Amniotic epithelial cell (primary cell): ENCODE measurements around the gene LMBR1.

Experiments
- DNase-seq: peaks from one replicate; pipeline ENCODE4 v3.0.0-alpha.2; 2010; ENCODE audit warnings: low read depth

LMBR1 gene

DNA sequence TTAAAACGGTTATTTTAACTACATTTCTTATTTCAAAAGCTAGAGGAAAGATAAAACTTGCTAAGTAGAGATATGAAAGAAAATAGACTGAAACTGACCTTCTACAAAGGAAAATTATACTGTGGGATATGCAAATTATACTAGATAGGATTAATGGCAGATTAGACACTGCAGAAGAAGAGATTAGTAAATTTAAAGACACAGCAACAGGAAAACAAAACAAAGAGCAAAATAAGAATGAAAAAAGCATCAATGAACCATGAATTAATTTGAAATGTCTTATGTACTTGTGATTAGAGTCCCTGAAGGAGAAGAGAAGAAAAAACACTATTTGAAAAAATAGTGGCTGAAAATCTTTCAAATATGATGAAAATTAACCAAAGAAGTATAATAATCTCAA, 200.1 kb downstream of the LMBR1 start:
- no peak for DNase-seq

DNA sequence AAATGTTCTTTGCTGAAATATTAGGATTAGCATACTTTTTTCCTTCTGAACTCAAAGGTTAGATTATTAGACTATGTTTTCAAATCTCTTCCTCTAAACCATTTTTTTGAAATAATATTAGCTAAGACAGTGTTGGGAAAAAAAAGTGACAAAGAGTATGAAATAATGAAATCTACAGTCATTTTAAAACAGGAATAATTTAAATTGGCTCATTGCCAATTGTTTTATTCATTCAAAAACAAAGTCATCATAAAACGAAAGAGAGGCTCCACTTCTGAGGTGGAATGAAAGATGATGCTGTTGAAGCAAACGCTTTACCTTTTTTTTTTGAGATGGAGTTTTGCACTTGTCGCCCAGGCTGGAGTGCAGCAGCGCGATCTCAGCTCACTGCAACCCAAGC, 201.2 kb downstream of the LMBR1 start:
- DNase-seq: no peak

DNA sequence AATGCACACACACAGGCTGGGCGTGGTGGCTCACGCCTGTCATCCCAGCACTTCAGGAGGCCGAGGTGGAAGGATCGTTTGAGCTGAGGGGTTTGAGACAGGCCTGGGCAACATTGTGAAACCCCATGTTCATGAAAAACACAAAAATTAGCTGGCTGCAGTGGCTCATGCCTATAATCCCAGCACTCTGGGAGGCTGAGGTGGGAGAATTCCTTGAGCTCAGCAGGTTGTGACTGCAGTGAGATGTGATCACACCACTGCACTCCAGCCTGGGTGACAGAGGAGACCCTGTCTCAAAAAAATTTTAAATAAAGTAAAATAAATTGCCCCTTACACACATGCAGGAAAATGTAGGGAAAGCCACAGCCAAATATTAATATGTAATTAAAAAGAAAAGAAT, 208.3 kb downstream of the LMBR1 start:
- no peak for DNase-seq

DNA sequence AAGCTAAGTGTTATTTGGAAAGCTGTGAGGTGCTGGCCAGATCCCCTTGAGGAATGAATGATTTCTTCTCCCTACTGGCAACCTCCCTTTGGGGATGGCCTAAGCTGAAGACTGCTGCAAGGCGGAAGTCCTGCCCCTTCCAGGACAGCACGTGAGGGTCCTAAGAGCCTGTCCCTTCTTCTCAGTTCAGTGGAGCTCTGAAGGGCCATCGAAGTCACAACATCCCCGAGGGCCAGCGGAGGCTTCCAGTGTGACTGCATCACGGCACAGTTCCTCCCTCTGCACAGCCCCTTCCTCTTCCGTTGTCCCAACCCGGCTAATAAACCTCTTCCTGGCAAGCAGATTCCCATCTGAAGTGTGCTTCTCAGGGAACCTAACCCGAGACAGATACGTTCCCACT, 208.7 kb downstream of the LMBR1 start:
- DNase-seq: no peak

DNA sequence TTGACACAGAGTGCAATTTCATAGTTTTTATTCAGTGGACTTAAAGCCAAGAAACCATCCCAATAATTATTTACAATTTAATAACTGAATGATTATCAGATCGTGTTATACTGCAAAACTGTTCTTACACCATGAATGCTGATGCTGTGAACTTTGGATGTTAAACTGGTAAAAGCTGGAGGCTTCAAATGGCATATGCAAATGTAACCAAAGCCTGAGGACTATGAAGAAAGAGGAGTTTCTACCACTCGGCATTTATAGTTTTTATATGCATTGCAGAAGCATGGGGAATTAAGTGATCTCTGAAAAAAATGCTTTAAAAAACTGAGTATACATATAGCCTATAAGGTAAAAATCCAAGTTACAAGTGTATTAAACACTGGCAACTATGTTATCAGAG, 210.1 kb downstream of the LMBR1 start:
- no peak for DNase-seq

DNA sequence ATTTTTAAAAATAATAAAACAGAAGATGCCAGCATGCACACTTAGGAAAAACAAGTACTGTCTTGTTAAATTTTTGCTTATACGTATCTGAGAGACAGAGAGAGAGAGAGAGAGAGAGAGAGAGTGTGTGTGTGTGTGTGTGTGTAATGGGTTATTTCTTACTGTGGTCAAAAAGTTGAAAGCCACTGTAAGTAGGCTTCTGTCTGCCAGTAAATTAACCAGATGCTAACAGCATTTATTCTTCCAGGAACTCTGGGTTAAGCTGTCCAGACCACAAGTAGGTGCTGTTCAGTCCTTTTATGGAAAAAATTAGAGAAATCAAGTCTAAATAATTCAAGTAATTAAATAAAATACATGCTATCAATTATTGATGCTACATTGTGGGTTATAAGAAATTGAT, 212.7 kb downstream of the LMBR1 start:
- peak; percentile 60 for DNase-seq

DNA sequence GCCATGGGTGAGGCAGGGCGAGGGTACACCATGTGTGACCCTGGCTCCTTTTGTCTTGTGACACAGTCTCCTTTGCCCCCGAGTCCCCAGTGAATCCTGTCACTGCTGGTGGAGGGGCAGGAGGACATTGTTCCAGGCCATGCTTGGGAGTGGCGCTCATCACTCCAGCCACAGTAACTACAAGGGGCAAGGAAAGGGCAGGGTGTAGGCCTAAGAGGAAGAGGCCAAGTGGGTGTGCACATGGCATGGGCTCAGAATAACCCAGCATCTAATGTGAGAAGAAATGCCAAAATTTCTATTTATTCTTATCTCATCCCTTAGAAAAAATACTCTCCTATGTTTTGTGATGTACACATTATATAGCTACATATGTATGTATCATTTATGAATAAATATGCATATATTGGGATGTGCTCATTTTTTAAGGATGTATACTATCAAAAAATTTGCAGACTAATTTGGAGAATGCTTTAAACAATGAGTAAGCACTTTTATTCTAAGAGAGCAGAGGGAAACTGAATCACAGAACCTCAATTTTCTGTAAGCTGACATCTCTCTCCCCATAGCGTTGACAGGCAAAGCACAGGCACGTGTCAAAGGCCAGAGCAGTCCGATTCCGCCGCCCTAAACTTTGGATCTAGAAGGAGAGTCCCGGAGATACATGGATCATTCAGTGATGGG, 215.5 kb downstream of the LMBR1 start:
- no peak for DNase-seq

DNA sequence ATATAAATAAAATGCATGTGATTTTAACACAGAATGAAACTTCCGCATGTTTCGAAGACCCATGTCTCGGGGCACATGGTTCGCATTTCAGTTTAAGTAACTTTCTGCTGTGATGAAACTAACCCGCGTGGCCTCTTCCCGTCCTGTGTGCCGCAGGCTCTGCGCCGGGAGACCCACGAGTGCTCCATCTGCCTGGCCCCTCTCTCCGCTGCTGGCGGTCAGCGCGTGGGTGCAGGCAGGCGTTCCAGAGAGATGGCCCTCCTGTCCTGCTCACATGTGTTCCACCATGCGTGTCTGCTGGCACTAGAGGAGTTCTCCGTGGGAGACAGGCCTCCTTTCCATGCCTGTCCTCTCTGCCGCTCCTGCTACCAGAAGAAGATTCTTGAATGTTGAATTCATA, 216.7 kb downstream of the LMBR1 start:
- no peak for DNase-seq

DNA sequence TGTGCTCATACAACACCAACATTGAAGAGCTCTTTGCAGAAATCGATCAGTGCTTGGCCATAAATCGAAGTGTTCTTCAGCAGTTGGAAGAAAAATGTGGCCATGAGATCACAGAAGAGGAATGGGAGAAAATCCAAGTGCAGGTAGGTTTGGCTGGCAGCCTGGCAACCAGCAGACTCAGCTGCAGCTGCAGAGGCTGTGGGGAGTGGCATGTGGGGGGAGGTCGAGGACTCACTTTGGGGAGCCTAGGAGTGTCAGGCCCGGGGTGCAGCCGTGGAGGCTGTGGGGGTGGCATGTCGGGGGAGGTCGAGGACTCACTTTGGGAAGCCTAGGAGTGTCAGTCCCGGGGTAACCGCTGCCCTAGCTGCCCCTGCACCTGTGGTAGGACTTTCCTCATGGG, 217.3 kb downstream of the LMBR1 start:
- no peak for DNase-seq

DNA sequence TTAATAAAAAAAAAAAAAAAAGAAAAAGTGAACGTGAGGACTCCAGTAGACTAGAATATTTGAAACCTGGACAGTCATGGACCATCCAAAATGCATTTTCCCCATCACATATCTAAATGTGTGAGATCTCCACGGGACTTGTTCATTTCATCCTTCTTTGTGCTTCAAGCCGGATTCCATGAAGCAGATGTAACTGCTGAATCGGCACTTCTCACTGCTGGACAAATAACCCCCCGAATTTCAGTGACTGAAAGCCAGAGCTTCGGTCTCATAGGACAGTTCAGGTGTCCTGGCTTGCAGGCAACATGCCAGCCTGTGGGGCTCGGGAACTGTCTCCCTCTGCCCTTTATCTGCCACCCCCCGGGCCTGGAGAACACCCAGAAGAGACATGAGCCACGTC, 219.1 kb downstream of the LMBR1 start:
- DNase-seq: no peak

DNA sequence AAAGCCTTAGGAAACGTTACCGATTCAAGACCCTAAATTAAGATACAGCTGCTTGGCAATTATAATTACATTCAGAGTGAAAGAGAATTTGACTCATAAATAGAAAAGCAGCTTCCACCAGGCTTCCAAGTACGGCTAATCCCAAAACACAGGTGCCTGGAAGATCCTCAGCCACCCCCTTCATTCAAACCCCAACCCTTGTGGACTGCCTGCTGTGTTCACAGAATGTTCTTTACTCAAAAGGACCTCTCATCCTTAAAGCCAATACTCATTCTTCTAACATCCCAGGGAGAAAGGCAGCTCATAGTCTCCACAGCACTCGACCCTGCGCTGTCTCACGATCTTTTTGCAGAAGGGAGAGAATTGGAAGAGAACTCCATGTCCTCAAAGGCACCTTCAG, 219.5 kb downstream of the LMBR1 start:
- DNase-seq: no peak

DNA sequence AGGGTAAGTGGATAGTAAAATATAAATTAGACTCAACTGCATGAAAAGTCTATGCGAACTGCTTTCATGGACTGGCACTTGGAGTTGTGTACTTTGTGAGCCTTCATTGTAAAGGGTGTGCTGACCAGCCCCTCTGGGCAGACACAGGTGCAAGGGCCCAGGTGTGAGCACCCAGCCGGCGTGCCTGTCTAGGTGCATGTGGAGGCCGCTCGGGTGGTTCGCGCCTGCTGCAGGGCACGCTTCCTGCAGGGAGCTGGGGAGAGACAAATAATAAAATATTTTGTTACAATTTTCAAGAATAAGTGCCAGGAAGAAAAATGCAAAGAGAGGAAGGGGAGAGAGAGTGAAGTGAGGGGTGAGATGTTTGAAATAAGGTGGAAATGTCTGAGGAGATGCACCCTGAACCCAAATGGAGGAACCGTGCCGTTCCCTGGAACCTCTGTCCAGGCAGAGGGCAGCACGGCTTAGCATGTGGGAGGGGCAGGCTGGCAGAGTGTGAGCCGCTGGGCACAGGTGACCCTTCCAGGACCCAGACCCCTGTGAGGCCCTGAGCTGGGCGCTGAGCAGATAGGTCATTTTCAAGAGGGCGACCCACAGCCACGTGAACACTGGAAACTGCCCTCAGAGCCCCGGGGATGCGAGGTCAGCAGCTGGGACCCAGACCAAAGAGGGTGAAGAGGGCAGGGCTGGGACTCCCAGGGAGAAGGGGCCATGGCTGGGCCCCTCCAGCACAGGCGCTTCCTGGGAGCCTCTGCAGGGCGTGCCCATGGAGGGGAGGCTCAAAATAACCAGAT, 223.8 kb downstream of the LMBR1 start:
- DNase-seq: no peak

DNA sequence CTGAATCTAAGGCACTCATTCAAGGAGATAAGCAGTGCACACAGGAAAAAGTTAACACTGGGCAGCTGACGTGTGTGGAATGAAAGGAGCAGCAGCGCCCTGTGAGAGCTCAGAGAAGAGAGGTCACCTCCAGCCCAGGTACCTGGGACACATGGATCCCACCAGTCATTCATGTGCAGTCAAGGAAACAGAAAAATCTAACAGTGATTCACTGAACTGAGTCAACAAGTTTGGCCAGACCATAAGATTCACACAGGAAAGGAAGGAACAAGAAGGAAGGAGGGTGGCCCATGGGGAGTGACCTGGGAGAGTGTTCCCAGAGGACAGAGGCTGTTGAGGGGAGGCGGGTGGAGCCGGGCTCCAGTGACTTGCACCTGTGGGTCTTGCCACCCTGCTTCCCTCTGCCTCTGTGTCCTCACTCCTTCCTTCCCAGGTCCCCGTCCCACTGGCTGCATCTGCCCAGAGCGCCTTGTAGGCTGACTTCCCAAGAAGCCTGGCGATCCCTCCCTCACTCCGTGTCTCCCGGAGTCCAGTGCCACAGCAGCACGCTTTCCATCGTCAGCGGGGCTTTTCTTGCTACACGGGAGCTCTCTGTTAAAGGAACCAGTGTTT, 224.7 kb downstream of the LMBR1 start:
- no peak for DNase-seq

DNA sequence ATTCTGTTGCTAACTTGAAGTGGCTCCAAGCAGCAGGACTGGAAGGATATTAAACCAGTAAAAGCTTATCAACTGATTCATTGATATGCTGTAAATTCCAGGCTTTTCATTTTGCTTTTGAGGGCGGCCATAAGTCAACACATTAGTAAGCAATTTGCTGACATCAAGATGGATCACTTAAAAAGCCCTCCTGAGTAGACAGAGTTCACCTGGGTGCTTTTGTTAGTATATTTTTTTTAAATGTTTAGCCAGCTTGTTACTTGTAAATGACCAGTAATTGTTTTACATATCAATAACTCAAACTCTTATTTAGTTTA, 225.9 kb downstream of the LMBR1 start:
- DNase-seq: no peak

DNA sequence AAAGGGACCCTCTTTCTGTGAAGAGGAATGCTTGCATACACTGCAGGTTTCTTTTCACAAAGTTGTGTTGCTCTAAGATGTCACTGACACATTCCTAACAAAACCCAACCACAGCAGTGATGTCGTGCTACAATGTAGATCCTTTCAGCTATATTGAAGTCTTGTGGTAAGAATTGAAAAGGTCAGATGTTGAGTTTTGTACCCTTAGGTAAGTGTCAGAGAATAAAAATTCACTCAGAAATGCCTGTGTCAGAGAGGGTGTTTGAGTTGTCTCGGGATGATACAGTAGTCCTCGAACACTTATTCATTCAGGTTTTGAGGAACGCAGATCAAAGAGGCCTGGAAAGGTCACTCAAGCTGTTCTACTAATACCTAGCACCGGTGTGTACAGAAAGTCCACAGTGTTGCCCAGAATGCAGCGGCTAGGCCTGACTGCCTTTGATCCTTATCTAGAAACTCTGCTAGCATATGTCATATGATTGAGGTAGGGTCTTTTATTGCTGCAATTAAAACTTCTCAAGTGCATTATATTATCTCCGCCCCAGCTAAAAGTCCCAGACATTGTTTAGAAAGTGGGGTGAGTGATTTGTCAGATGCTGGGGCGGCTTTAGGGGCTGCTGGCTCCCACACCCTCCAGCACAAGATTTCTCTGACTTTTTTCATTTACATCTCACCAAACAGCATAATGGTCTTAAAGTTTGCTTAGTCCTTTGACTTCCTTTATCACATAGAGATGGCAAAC, 226.4 kb downstream of the LMBR1 start:
- DNase-seq: no peak

DNA sequence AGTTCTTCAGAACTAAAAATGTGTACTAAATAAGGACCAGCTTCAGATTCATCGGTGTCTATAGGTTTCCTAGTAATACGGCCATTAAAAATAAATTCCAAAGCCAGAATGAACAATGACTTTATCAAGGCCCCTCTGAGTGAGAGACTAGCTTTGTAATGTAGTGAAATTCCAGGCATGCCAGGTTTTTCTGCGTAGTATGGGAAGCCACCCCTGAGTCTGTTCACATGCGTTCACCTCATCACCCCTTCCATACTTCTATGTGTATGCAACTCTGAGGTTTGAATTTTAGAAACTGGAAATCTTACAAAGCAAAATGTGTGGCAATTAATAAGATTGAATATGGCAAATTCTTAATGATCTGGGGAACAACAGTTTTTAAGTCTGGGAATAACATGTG, 227.9 kb downstream of the LMBR1 start:
- peak; percentile 16 for DNase-seq

DNA sequence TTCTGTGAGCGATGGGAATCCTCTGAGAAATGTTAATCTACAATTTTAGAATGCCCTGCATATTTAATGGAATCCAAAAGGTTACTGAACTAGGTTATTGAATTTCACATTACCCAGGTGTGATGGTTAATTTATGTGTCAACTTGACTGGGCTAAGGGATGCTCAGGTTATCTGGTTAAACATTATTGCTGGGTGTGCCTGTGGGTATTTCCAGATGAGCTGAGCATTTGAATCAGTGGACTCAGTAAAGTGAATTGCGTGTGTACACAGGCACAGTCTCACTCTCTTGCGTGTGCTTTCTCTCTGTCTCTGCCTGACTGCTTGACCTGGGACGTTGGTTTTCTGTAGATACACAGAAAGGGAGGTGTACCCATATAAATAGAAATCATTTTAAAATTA, 230.7 kb downstream of the LMBR1 start:
- no peak for DNase-seq

DNA sequence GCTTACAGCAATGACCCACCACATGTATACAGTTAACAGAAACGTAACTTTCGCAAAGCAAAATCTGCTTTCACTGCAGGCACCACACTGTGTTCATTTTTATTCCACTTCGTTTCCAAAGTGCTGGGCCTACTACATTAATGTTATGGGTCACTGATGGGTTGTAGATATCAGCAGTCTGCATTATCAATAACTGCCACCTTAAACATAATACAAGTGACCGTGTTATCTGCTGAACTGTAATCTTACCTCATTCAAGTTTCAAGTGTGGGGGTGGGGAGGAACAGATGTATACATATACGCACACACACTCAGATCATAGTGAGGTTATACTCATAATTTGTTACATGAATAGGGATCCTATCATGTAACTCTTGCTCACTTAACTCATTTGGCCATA, 231.3 kb downstream of the LMBR1 start:
- DNase-seq: no peak

DNA sequence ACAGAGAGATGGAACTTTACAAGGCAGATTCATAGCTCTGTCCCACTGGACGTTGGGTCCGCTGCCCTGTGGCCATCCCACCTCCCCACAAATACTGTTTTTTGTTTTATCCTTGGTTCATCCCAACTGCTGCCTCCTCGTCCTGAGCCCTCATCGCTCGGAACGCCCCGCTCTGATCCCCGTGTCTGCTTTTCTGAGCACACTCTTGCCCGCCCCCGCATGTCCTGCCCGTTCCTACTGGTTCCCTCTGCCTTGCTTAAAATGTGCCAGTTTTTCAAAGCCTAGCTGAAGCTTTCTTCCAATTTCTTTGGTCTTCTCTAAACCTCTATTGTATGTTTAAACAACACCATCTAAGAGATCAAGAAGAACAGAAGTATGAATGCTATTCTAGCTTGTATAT, 233.0 kb downstream of the LMBR1 start:
- DNase-seq: no peak

DNA sequence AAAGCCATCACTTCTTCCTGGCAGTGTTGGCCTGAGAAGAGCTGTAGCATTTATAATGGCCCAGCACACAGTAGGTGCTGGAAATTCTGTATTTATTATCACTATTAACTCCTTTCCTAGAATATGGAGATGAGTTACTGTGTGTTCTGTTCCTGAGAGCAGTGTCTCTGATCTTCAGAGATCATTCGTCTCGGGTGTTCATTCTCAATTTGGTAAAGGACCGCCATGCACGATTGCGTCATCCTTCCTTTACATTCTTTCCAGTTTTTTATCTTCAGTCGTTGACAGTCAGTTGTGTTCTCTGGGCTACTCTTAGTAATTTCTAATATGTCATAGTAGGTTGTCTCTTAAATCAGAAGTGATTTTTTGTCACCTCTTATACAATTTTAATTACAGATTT, 233.8 kb downstream of the LMBR1 start:
- no peak for DNase-seq

DNA sequence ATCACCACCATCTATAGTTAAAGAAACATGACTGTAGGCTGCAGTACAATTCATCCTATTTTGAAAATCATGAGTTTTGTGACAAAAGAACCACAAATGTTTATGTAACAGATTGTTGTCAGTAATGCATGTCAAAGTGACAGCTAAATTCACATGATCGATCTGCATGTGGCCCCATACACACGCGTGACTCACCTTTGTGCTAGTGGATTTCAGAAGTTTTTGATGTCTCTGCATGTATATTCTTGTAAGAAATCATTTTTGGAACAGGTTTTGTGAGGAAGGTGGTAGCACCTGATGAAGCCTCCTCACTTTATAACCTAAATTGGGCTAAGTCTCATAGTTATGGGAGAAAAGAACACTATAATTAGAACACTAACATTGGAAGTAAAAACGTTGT, 235.3 kb downstream of the LMBR1 start:
- no peak for DNase-seq

DNA sequence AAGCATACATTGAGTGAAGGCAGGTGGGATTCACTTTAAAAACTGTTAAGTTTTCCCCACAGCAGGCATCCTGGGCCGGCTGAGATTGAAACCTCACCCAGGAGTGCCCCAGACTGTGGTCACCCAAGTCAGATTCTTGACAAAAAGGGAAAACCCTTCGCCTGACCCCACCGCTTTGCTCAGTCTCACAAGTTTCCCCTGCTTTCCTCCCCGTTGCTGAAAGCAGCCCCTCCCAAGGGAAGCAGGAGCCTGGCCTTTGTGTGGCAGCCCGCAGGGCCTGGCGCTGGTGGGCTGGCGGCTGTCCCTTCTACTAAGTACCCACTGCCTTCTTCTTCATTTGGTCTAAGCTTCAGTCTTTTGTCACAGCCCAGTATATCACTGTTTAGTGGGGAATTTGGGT, 236.4 kb downstream of the LMBR1 start:
- no peak for DNase-seq

DNA sequence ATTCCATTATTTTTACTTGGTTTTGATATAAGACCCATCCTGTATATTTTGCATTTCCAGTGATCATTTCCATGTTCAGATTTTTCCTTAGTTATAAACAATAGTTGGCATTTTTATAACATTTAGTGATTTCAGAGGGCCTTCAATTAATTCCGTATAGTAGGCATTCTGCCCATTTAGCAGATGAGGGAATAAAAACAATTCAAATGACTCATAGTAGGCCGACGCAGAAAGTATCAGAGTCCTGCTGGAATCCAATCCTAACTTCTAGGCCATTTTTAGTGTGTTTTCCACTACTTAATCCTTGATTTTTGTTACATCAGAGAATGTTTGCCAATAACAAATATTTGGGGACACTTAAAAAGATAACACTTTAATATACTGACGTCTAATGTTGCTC, 237.0 kb downstream of the LMBR1 start:
- DNase-seq: no peak
